Mesenchymal stem cell (in vitro differentiated cells and primary cell): ENCODE data around the gene LRRTM4.

Experiments used
- DNase-seq: peaks from one replicate; pipeline ENCODE4 v3.0.0-alpha.2; 2013
- H2AFZ ChIP-seq: one replicate; pipeline ENCODE4 v1.6.1; 2013; ENCODE audit warnings: low read depth, mild to moderate bottlenecking, control low read depth, inconsistent platforms, low read length, moderate library complexity
- H2AK5ac ChIP-seq: 2 replicates; pipeline ENCODE4 v1.6.1; 2013; ENCODE audit warnings: low read length, moderate library complexity, mild to moderate bottlenecking, inconsistent platforms; ENCODE audit not compliant: severe bottlenecking
- H2BK120ac ChIP-seq: one replicate; pipeline ENCODE4 v1.6.1; 2013; ENCODE audit warnings: low read depth, mild to moderate bottlenecking, inconsistent platforms, low read length, moderate library complexity
- H2BK12ac ChIP-seq, 2 experiments: one replicate each; pipeline ENCODE4 v1.6.1; 2013; ENCODE audit warnings: inconsistent platforms in 2 of 2, low read length in 2 of 2, mild to moderate bottlenecking in 2 of 2, moderate library complexity in 2 of 2, control low read depth in 1 of 2
- H2BK15ac ChIP-seq: one replicate; pipeline ENCODE4 v1.6.1; 2013; ENCODE audit warnings: mild to moderate bottlenecking, low read depth, inconsistent platforms; ENCODE audit not compliant: poor library complexity, severe bottlenecking
- H2BK5ac ChIP-seq: 2 replicates; pipeline ENCODE4 v1.6.1; 2013; ENCODE audit warnings: low read depth, mild to moderate bottlenecking, low read length, control low read depth, inconsistent platforms; ENCODE audit not compliant: poor library complexity, severe bottlenecking
- H3K14ac ChIP-seq, 2 experiments: one replicate each; pipeline ENCODE4 v1.6.1; 2013; ENCODE audit warnings: inconsistent platforms in 2 of 2, low read length in 2 of 2, control low read depth in 1 of 2, mild to moderate bottlenecking in 1 of 2, moderate library complexity in 1 of 2
- H3K18ac ChIP-seq, 2 experiments: one replicate each; pipeline ENCODE4 v1.6.1; 2013; ENCODE audit warnings: inconsistent platforms in 2 of 2, low read length in 2 of 2, control low read depth in 1 of 2, low read depth in 1 of 2, mild to moderate bottlenecking in 1 of 2
- H3K23ac ChIP-seq, 2 experiments: one replicate each; pipeline ENCODE4 v1.6.1; 2013; ENCODE audit warnings: inconsistent platforms in 2 of 2, low read length in 2 of 2, mild to moderate bottlenecking in 2 of 2, moderate library complexity in 2 of 2, control low read depth in 1 of 2
- H3K27ac ChIP-seq: 2 replicates; pipeline ENCODE4 v1.5.1; 2013; ENCODE audit warnings: mild to moderate bottlenecking, moderate library complexity, low read length, control low read depth, inconsistent platforms; ENCODE audit not compliant: poor library complexity, severe bottlenecking
- H3K27me3 ChIP-seq, 2 experiments: 2 replicates each; pipeline versions ENCODE4 v1.6.1 to v1.7.0; 2013; ENCODE audit warnings: low read length in 2 of 2, mild to moderate bottlenecking in 2 of 2, moderate library complexity in 2 of 2, control low read depth in 1 of 2, inconsistent platforms in 1 of 2; ENCODE audit not compliant: control insufficient read depth in 1 of 2, insufficient read depth in 1 of 2
- H3K36me3 ChIP-seq, 2 experiments: 2 replicates each; pipeline versions ENCODE4 v1.6.1 to v1.7.0; 2013; ENCODE audit warnings: low read length in 2 of 2, control low read depth in 1 of 2, inconsistent platforms in 1 of 2, low read depth in 1 of 2, mild to moderate bottlenecking in 1 of 2; ENCODE audit not compliant: insufficient read depth in 2 of 2, control insufficient read depth in 1 of 2
- H3K4ac ChIP-seq, 2 experiments: one replicate each; pipeline ENCODE4 v1.6.1; 2013; ENCODE audit warnings: inconsistent platforms in 2 of 2, low read length in 2 of 2, mild to moderate bottlenecking in 2 of 2, moderate library complexity in 2 of 2, control low read depth in 1 of 2, low read depth in 1 of 2
- H3K4me1 ChIP-seq: 2 replicates; pipeline ENCODE4 v1.6.1; 2013; ENCODE audit warnings: low read depth, low read length, control low read depth; ENCODE audit not compliant: control insufficient read depth, insufficient read depth
- H3K4me2 ChIP-seq: 2 replicates; pipeline ENCODE4 v1.6.1; 2013; ENCODE audit warnings: low read length, mild to moderate bottlenecking, inconsistent platforms; ENCODE audit not compliant: poor library complexity, severe bottlenecking
- H3K4me3 ChIP-seq, 2 experiments: 2 replicates each; pipeline versions ENCODE4 v1.5.1 to v1.7.0; 2013; ENCODE audit warnings: low read length in 2 of 2, mild to moderate bottlenecking in 2 of 2, control low read depth in 1 of 2, low read depth in 1 of 2; ENCODE audit not compliant: insufficient read depth in 1 of 2
- H3K79me1 ChIP-seq: replicated peaks from 2 replicates; pipeline ENCODE4 v1.6.1; 2013; ENCODE audit warnings: mild to moderate bottlenecking, control low read depth, low read length, inconsistent platforms; ENCODE audit not compliant: poor library complexity, severe bottlenecking
- H3K9ac ChIP-seq: 2 replicates; pipeline ENCODE4 v1.7.0; 2013; ENCODE audit warnings: mild to moderate bottlenecking, low read length, moderate library complexity
- H3K9me3 ChIP-seq: 2 replicates; pipeline ENCODE4 v1.7.0; 2013; ENCODE audit warnings: mild to moderate bottlenecking, low read length; ENCODE audit not compliant: control insufficient read depth
- H4K8ac ChIP-seq: one replicate; pipeline ENCODE4 v1.6.1; 2013; ENCODE audit warnings: inconsistent platforms, mild to moderate bottlenecking, low read length, moderate library complexity
- H4K91ac ChIP-seq: one replicate; pipeline ENCODE4 v1.6.1; 2013; ENCODE audit warnings: mild to moderate bottlenecking, low read length, inconsistent platforms
- WGBS: methylation state at CpG from one replicate; pipeline ENCODE4 v1.1.7; 2013; ENCODE audit warnings: mixed read lengths; 5-methylcytosine and 5-hydroxymethylcytosine counted together

The LRRTM4 gene

DNA sequence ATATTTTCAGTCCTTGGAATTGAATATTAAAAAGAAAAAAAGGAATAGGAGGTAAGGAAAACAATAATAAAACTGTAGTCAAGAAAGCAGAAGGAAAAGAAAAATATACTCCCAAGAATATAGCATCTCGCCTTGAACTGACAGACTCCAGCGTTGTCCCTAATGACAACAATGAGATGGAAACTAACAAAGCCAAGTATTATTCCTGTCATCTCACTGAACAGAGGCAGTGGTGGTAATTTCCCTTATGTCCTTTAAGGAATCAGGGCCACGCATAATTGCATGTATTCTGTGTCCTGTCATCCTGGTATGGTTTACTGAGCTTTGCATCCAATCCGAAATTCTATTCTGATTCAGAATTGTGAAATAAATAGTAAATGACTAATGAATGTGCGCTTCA lies 158.9 kb downstream of the LRRTM4 start:
- Histone ChIP-seq H3K23ac (no peak overlapping the region), H2BK15ac (no peak overlapping the region), H3K4ac (no peak overlapping the region), H3K36me3 (no peaks in the 10 kb centered on the region), H2BK120ac (no peak overlapping the region), H2BK5ac (no peak overlapping the region), H3K14ac (no peak overlapping the region), H3K18ac (no peak overlapping the region), H3K27me3 (no peaks in the 10 kb centered on the region), H3K9me3 (no peaks in the 10 kb centered on the region), H3K4me1 (no peaks in the 10 kb centered on the region), H3K4me2 (no peak overlapping the region), H3K79me1 (no peaks in the 10 kb centered on the region), H3K27ac (no peak overlapping the region), H3K4me3 (no peak overlapping the region), H2AFZ (no peak overlapping the region), H2BK12ac (no peak overlapping the region), H3K9ac (no peak overlapping the region), H4K91ac (no peak overlapping the region), H2AK5ac (no peak overlapping the region), H4K8ac (no peak overlapping the region)
- 94% methylated on average over 4 of the region's 5 CpGs for WGBS
- no peak for DNase-seq

GRCh38 chr2:77348821-77349220 lies 173.4 kb downstream of the LRRTM4 start:
- H2BK5ac ChIP-seq, result peak overlapping the region; percentile 31
- H3K36me3 ChIP-seq, result no peaks in the 10 kb centered on the region
- H3K9ac ChIP-seq, result no peak overlapping the region
- H2BK15ac ChIP-seq, result no peak overlapping the region
- H3K23ac ChIP-seq, result no peak overlapping the region
- H3K9me3 ChIP-seq, result peaks cover 3% of the 10 kb centered on the region
- H3K4me1 ChIP-seq, result no peaks in the 10 kb centered on the region
- no peak overlapping the region for H3K18ac ChIP-seq
- H3K4me2 ChIP-seq, result no peak overlapping the region
- H3K14ac ChIP-seq, result no peak overlapping the region
- H2BK120ac ChIP-seq, result no peak overlapping the region
- no peak overlapping the region for H3K27ac ChIP-seq
- no peaks in the 10 kb centered on the region for H3K27me3 ChIP-seq
- H3K4ac ChIP-seq, result no peak overlapping the region
- no peak overlapping the region for H2AK5ac ChIP-seq
- H4K91ac ChIP-seq, result no peak overlapping the region
- H2BK12ac ChIP-seq, result no peak overlapping the region
- H2AFZ ChIP-seq, result no peak overlapping the region
- no peak overlapping the region for H4K8ac ChIP-seq
- no peak for DNase-seq
- no peaks in the 10 kb centered on the region for H3K79me1 ChIP-seq
- H3K4me3 ChIP-seq, result no peak overlapping the region

GRCh38 chr2:77336013-77336412 lies 186.2 kb downstream of the LRRTM4 start:
- H3K9ac ChIP-seq, result no peak overlapping the region
- no peak overlapping the region for H2BK12ac ChIP-seq
- H3K9me3 ChIP-seq, result peaks cover 58% of the 10 kb centered on the region
- DNase-seq, result no peak
- no peak overlapping the region for H3K4me2 ChIP-seq
- no peak overlapping the region for H3K18ac ChIP-seq
- H3K79me1 ChIP-seq, result no peaks in the 10 kb centered on the region
- no peak overlapping the region for H3K4ac ChIP-seq
- no peak overlapping the region for H3K14ac ChIP-seq
- H2BK120ac ChIP-seq, result no peak overlapping the region
- no peak overlapping the region for H2AK5ac ChIP-seq
- no peak overlapping the region for H3K27ac ChIP-seq
- no peaks in the 10 kb centered on the region for H3K4me1 ChIP-seq
- no peaks in the 10 kb centered on the region for H3K27me3 ChIP-seq
- no peak overlapping the region for H4K8ac ChIP-seq
- no peak overlapping the region for H2BK5ac ChIP-seq
- H3K36me3 ChIP-seq, result no peaks in the 10 kb centered on the region
- H3K23ac ChIP-seq, result no peak overlapping the region
- H3K4me3 ChIP-seq, result no peak overlapping the region
- H2BK15ac ChIP-seq, result no peak overlapping the region
- H4K91ac ChIP-seq, result no peak overlapping the region
- no peak overlapping the region for H2AFZ ChIP-seq

DNA sequence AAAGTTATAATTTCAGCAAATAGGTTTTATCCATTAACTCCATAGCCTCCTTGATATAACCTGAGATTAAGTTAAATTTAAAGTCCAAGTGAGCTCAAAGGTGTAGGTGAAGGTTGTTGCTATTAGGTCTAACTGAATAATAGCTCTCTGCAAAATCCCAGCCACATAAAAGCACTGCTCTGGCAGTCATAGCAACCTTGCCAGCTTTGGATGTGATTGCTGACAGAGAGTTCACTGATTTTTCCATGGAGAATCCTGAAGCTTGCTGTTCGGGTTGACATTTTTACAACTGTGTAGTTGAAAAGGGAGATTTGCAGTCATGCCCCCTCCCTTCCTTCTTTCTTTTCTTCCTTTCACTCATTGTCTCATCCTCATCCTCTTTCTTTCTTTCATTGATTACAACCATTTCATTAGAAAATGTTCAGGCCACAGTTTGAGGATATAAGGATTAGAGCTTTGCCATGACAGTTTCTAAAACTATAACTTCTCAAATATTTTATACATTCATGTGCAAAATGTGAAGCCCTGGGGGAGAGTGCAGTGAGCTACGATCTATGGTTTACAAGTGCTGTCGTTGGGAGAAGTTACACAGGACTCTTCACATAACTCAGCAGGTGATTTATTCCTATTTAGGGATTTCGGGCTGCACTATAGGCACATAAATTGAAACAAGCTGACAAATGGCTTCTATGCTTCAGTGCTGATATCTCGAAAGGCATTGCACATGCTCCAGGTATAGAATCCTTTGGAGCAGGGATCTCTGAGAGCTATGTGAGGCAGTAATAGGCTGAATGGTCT lies 193.8 kb downstream of the LRRTM4 start:
- Histone ChIP-seq H3K23ac (no peak overlapping the region), H3K27ac (no peak overlapping the region), H4K91ac (no peak overlapping the region), H2BK12ac (no peak overlapping the region), H3K79me1 (no peaks in the 10 kb centered on the region), H3K9me3 (peaks cover 12% of the 10 kb centered on the region), H2BK5ac (no peak overlapping the region), H3K27me3 (no peaks in the 10 kb centered on the region), H2AFZ (no peak overlapping the region), H2BK120ac (no peak overlapping the region), H3K9ac (no peak overlapping the region), H3K36me3 (no peaks in the 10 kb centered on the region), H3K4ac (no peak overlapping the region), H3K4me3 (no peak overlapping the region), H3K4me1 (no peaks in the 10 kb centered on the region), H4K8ac (no peak overlapping the region), H3K14ac (no peak overlapping the region), H3K18ac (no peak overlapping the region), H2BK15ac (no peak overlapping the region), H2AK5ac (no peak overlapping the region), H3K4me2 (no peak overlapping the region)
- no peak for DNase-seq
- WGBS, result 16% methylated on average over 4 of the region's 5 CpGs
